H1 (cell line): ENCODE measurements around the gene NLRP12. TPM values are rescaled to one million over a fixed set of nuclear protein-coding genes. Genes with fewer than 3 reads are reported as not detected.

ENCODE experiments used
- CTCF ChIA-PET: fragments of 300-600 bp; sonication (Branson Sonifier 250); formaldehyde crosslinking; loops from one replicate; lab custom pipeline; 2021; ENCODE audit not compliant: partially characterized antibody; lab: Charles Lee
- POLR2A ChIA-PET: fragments of 300-600 bp; sonication (Branson Sonifier 250); formaldehyde crosslinking; loops from one replicate; lab custom pipeline; 2021; ENCODE audit warnings: inconsistent platforms; ENCODE audit not compliant: partially characterized antibody; lab: Charles Lee
- DNase-seq, 2 experiments: peaks; one replicate each; pipeline versions ENCODE4 v3.0.0 to v3.0.0-alpha.2; 2010 to 2022; ENCODE audit warnings: low spot score in 2 of 2, low read depth in 1 of 2, mixed read lengths in 1 of 2
- FAIRE-seq: peaks from 2 replicates; lab custom pipeline; 2011; peaks lifted over from hg19 to GRCh38; lab: Jason Lieb, UNC
- H2AFZ ChIP-seq: 2 replicates; pipeline ENCODE4 v1.8.1; 2012; ENCODE audit warnings: low read length, inconsistent platforms
- H2AK5ac ChIP-seq: 2 replicates; pipeline ENCODE4 v1.6.1; 2013; ENCODE audit warnings: low read depth, low read length
- H2BK120ac ChIP-seq: replicated peaks from 2 replicates; pipeline ENCODE3; 2013; ENCODE audit warnings: low read depth, low read length, inconsistent platforms
- H2BK12ac ChIP-seq: 2 replicates; pipeline ENCODE4 v1.6.1; 2013; ENCODE audit warnings: low read depth, low read length
- H2BK15ac ChIP-seq: 2 replicates; pipeline ENCODE4 v1.6.1; 2013; ENCODE audit warnings: low read length
- H2BK20ac ChIP-seq: 2 replicates; pipeline ENCODE4 v1.6.1; 2013; ENCODE audit warnings: low read length
- H2BK5ac ChIP-seq: 2 replicates; pipeline ENCODE4 v1.6.1; 2013; ENCODE audit warnings: low read depth, low read length
- H3K14ac ChIP-seq: 2 replicates; pipeline ENCODE4 v1.6.1; 2013; ENCODE audit warnings: inconsistent platforms; ENCODE audit not compliant: insufficient read length
- H3K18ac ChIP-seq: 2 replicates; pipeline ENCODE4 v1.6.1; 2013; ENCODE audit warnings: low read length; ENCODE audit errors: extremely low read depth
- H3K23ac ChIP-seq: 2 replicates; pipeline ENCODE4 v1.6.1; 2013; ENCODE audit warnings: inconsistent platforms; ENCODE audit not compliant: insufficient read length
- H3K23me2 ChIP-seq: 2 replicates; pipeline ENCODE4 v1.6.1; 2013; ENCODE audit warnings: low read depth, low read length
- H3K27ac ChIP-seq: 2 replicates; pipeline ENCODE4 v1.6.1; 2011; ENCODE audit warnings: low read depth, low read length, inconsistent platforms
- H3K27me3 ChIP-seq, 4 experiments: replicated peaks in 1 of 4; 1 replicate in 1 of 4; 2 replicates in 3 of 4; pipeline versions ENCODE4 v1.6.1 to v1.8.1; 2011 to 2013; ENCODE audit warnings: low read length in 3 of 4, mild to moderate bottlenecking in 3 of 4, inconsistent platforms in 2 of 4, mixed read lengths in 2 of 4, moderate library complexity in 1 of 4; ENCODE audit not compliant: control insufficient read depth in 3 of 4, insufficient read depth in 3 of 4; ENCODE audit errors: extremely low read depth in 1 of 4
- H3K36me3 ChIP-seq, 4 experiments: 2 replicates each; pipeline versions ENCODE4 v1.6.1 to v1.8.1; 2011 to 2013; ENCODE audit warnings: mild to moderate bottlenecking in 4 of 4, low read length in 3 of 4, moderate library complexity in 2 of 4, control low read depth in 1 of 4, inconsistent platforms in 1 of 4; ENCODE audit not compliant: insufficient read depth in 4 of 4, control insufficient read depth in 2 of 4
- H3K4ac ChIP-seq: replicated peaks from 2 replicates; pipeline ENCODE3; 2013; ENCODE audit warnings: low read length, low read depth, mixed read lengths, inconsistent platforms; ENCODE audit not compliant: insufficient read length
- H3K4me1 ChIP-seq, 4 experiments: replicated peaks in 1 of 4; 1 replicate in 1 of 4; 2 replicates in 3 of 4; pipeline versions ENCODE4 v1.6.1 to v1.8.1; 2011 to 2013; ENCODE audit warnings: low read length in 3 of 4, inconsistent platforms in 2 of 4, mixed read lengths in 1 of 4; ENCODE audit not compliant: insufficient read depth in 4 of 4, control insufficient read depth in 3 of 4
- H3K4me2 ChIP-seq, 2 experiments: 2 replicates each; pipeline versions ENCODE4 v1.6.1 to v1.8.1; 2011 to 2013; ENCODE audit warnings: low read depth in 2 of 2, low read length in 2 of 2, control low read depth in 1 of 2, inconsistent platforms in 1 of 2, mild to moderate bottlenecking in 1 of 2; ENCODE audit not compliant: insufficient read depth in 1 of 2
- H3K4me3 ChIP-seq, 4 experiments: fragments of 200-600, 300-600 bp in 1 of 4; sonication (generic), shearing (Covaris generic), sonication (Bioruptor Twin) in 1 of 4; 2 replicates each; pipeline versions ENCODE4 v1.5.1 to v1.8.1; 2011 to 2016; ENCODE audit warnings: low read length in 4 of 4, low read depth in 3 of 4, control low read depth in 2 of 4, inconsistent platforms in 2 of 4, mild to moderate bottlenecking in 2 of 4, mixed read lengths in 1 of 4, moderate library complexity in 1 of 4; ENCODE audit not compliant: insufficient read depth in 2 of 4; ENCODE audit errors: extremely low read depth in 1 of 4
- H3K56ac ChIP-seq: replicated peaks from 2 replicates; pipeline ENCODE3; 2013; ENCODE audit warnings: low read depth, mild to moderate bottlenecking, mixed read lengths, low read length, inconsistent platforms; ENCODE audit not compliant: insufficient read length
- H3K79me1 ChIP-seq: 2 replicates; pipeline ENCODE4 v1.6.1; 2013; ENCODE audit warnings: low read depth, low read length, control low read depth
- H3K79me2 ChIP-seq, 2 experiments: 2 replicates each; pipeline versions ENCODE4 v1.6.1 to v1.8.1; 2012 to 2013; ENCODE audit warnings: low read length in 2 of 2, mild to moderate bottlenecking in 2 of 2, inconsistent platforms in 1 of 2; ENCODE audit not compliant: insufficient read depth in 2 of 2, control insufficient read depth in 1 of 2
- H3K9ac ChIP-seq, 4 experiments: replicated peaks in 1 of 4; 1 replicate in 1 of 4; 2 replicates in 3 of 4; pipeline versions ENCODE4 v1.6.1 to v1.8.1; 2011 to 2013; ENCODE audit warnings: low read depth in 3 of 4, low read length in 3 of 4, control low read depth in 2 of 4, mild to moderate bottlenecking in 2 of 4, moderate library complexity in 2 of 4, inconsistent platforms in 1 of 4; ENCODE audit errors: extremely low read depth in 1 of 4
- H3K9me3 ChIP-seq, 2 experiments: 2 replicates each; pipeline versions ENCODE4 v1.6.1 to v1.8.1; 2012 to 2013; ENCODE audit warnings: mild to moderate bottlenecking in 2 of 2, moderate library complexity in 2 of 2, control low read depth in 1 of 2, inconsistent platforms in 1 of 2, low read depth in 1 of 2, low read length in 1 of 2, mixed read lengths in 1 of 2; ENCODE audit not compliant: insufficient read depth in 2 of 2
- H4K20me1 ChIP-seq, 2 experiments: replicated peaks in 1 of 2; 2 replicates each; pipeline versions ENCODE3 to v1.8.1; 2011 to 2013; ENCODE audit warnings: inconsistent platforms in 2 of 2, low read length in 2 of 2, mild to moderate bottlenecking in 1 of 2; ENCODE audit not compliant: insufficient read depth in 2 of 2, control insufficient read depth in 1 of 2
- H4K5ac ChIP-seq: 2 replicates; pipeline ENCODE4 v1.6.1; 2013; ENCODE audit warnings: low read length, low read depth, mixed read lengths, inconsistent platforms; ENCODE audit not compliant: insufficient read length
- H4K8ac ChIP-seq: 2 replicates; pipeline ENCODE4 v1.8.0; 2013; ENCODE audit warnings: mild to moderate bottlenecking, moderate library complexity, low read length, inconsistent platforms; ENCODE audit not compliant: insufficient read depth; ENCODE audit errors: extremely low read depth
- H4K91ac ChIP-seq: replicated peaks from 2 replicates; pipeline ENCODE3; 2013; ENCODE audit warnings: low read length, mixed read lengths, inconsistent platforms; ENCODE audit not compliant: insufficient read length
- BACH1 ChIP-seq: IDR thresholded peaks from 2 replicates; pipeline ENCODE4 v1.6.1; 2012; ENCODE audit warnings: low read length, improper control_type of control experiment
- BRCA1 ChIP-seq: IDR thresholded peaks from 2 replicates; pipeline ENCODE4 v1.6.1; 2012; ENCODE audit warnings: low read depth, low read length, improper control_type of control experiment
- CEBPB ChIP-seq: IDR thresholded peaks from 2 replicates; pipeline ENCODE4 v1.6.1; 2012; ENCODE audit warnings: low read depth, low read length
- EGR1 ChIP-seq: IDR thresholded peaks from 2 replicates; pipeline ENCODE4 v1.6.1; 2011; ENCODE audit warnings: low read depth, low read length, borderline replicate concordance
- EZH2 ChIP-seq: fragments of 200-600 bp; sonication (generic); IDR thresholded peaks from 2 replicates; pipeline ENCODE4 v1.7.1; 2012; ENCODE audit warnings: low read depth, mild to moderate bottlenecking, moderate library complexity, low read length, inconsistent platforms; ENCODE audit not compliant: severe bottlenecking
- GABPA ChIP-seq: IDR thresholded peaks from 2 replicates; pipeline ENCODE4 v1.6.1; 2011; ENCODE audit warnings: mild to moderate bottlenecking, low read length, moderate library complexity, borderline replicate concordance; ENCODE audit not compliant: insufficient read depth
- HDAC6 ChIP-seq: IDR thresholded peaks from one replicate; pipeline ENCODE4 v1.7.1; 2012; ENCODE audit warnings: low read depth, mild to moderate bottlenecking, inconsistent platforms, low read length, moderate library complexity
- JUN ChIP-seq: IDR thresholded peaks from 2 replicates; pipeline ENCODE4 v1.6.1; 2011; ENCODE audit warnings: low read depth, mild to moderate bottlenecking, improper control_type of control experiment, low read length
- PHF8 ChIP-seq: fragments of 200-600 bp; sonication (generic); conservative IDR thresholded peaks from 2 replicates; pipeline ENCODE4 v1.7.1; 2012; ENCODE audit warnings: low read depth, mild to moderate bottlenecking, inconsistent platforms, low read length, moderate library complexity
- TBP ChIP-seq: IDR thresholded peaks from 2 replicates; pipeline ENCODE4 v1.6.1; 2011; ENCODE audit warnings: low read depth, low read length, improper control_type of control experiment
- TCF12 ChIP-seq: IDR thresholded peaks from 2 replicates; pipeline ENCODE4 v1.6.1; 2011; ENCODE audit warnings: low read depth, mild to moderate bottlenecking, low read length
- TEAD4 ChIP-seq: IDR thresholded peaks from 2 replicates; pipeline ENCODE4 v1.6.1; 2012; ENCODE audit warnings: low read depth, low read length, inconsistent platforms, mixed read lengths
- ZNF274 ChIP-seq: IDR thresholded peaks from 2 replicates; pipeline ENCODE4 v1.7.0; 2012; ENCODE audit warnings: low read length, borderline replicate concordance; ENCODE audit errors: extremely low read depth
- WGBS, 2 experiments: shearing (Covaris generic) in 1 of 2; methylation state at CpG; one replicate each; pipeline versions ENCODE4 v1.1.6 to v1.1.7; 2013 to 2015; ENCODE audit warnings: low lambda C conversion rate in 2 of 2, mixed read lengths in 2 of 2, inconsistent platforms in 1 of 2, low coverage in 1 of 2, missing lambda C conversion rate in 1 of 2; ENCODE audit not compliant: insufficient replicate concordance in 2 of 2, insufficient coverage in 1 of 2, insufficient read length in 1 of 2; ENCODE audit errors: extremely low coverage in 1 of 2, missing lambda C conversion rate in 1 of 2; 5-methylcytosine and 5-hydroxymethylcytosine counted together
- polyA plus RNA-seq, 7 experiments: library from polyadenylated mRNA; depleted of rRNA in 3 of 7; stranded (reverse) in 5 of 7; unstranded in 2 of 7; fragments of >200 nt in 5 of 7; fragments of 200-250 nt in 2 of 7; gene quantifications; 1 replicate in 5 of 7; 2 replicates in 1 of 7; 4 replicates in 1 of 7; pipeline versions ENCODE4 v1.2.1 to v1.2.3, GENCODE V29; 2011 to 2013; ENCODE audit warnings: missing spikeins in 2 of 7, mixed read lengths in 2 of 7
- total RNA-seq: library from RNA; stranded (reverse); fragmentation: NEBNext Ultra II Directional; extraction: Animal tissue kit (Norgen Biotek cat#: 25700); gene quantifications from 2 replicates; pipeline ENCODE4 v1.2.1, GENCODE V29; 2021

Gene NLRP12
- total and polyA plus RNA-seq, 2 of the 8 experiments (the other 6 are each of a cell fraction or from before 2014, with no cell fraction given), result 1.0 to 1.8 TPM

- Histone ChIP-seq H3K23ac (no peak overlapping the region), H3K18ac (peak overlapping the region; percentile 68), H3K27me3 (no peaks in the 10 kb centered on the region), H2AFZ (no peak overlapping the region), H2BK15ac (no peak overlapping the region), H4K91ac (no peak overlapping the region), H3K56ac (no peak overlapping the region), H3K36me3 (peaks cover 0 to 6% (median 0%) of the 10 kb centered on the region in 4 experiments; a peak in 1 of 8 replicates), H4K8ac (no peak overlapping the region), H3K79me1 (no peaks in the 10 kb centered on the region), H3K4me2 (no peak overlapping the region; a peak in 1 of 4 replicates), H3K27ac (no peak overlapping the region), H3K23me2 (no peaks in the 10 kb centered on the region), H4K20me1 (no peaks in the 10 kb centered on the region), H2BK20ac (peak overlapping the region; percentile 92; the same call in 1 of the 2 replicates), H2BK12ac (peak overlapping the region; percentile 94), H2AK5ac (peak overlapping the region; percentile 95; the same call in 1 of the 2 replicates), H3K9ac (no peak overlapping the region), H3K4ac (no peak overlapping the region), H3K9me3 (peaks cover 10 to 19% of the 10 kb centered on the region in 2 experiments; a peak in 3 of 4 replicates), H2BK120ac (peak overlapping the region; percentile 8), H3K79me2 (no peaks in the 10 kb centered on the region), H2BK5ac (peak overlapping the region; percentile 84; the same call in 1 of the 2 replicates), H4K5ac (peak overlapping the region; percentile 1), H3K4me1 (peaks cover 0 to 12% (median 4%) of the 10 kb centered on the region in 4 experiments; a peak in 5 of 7 replicates), H3K4me3 (no peak overlapping the region), H3K14ac (no peak overlapping the region)
- no peak for DNase-seq
- CTCF ChIA-PET, result interaction anchor here (0.6 to 1.5 kb wide), 3 partner anchors 11 to 62 kb away, joined by 3 to 5 read pairs (median 3); no protein-coding TSS in a partner anchor
- WGBS, 2 experiments, result 73% methylated on average over 11 of the region's 11 CpGs; no CpG with 5 or more reads in 1 of the 2 experiments
- FAIRE-seq, result no peak
- POLR2A ChIA-PET, result interaction anchor here (0.6 to 6.0 kb wide), 4 partner anchors 11 to 331 kb away, joined by 3 to 31 read pairs (median 4); no protein-coding TSS in a partner anchor
- TF ChIP-seq JUN (no peak), TEAD4 (no peak), EZH2 (no peak), EGR1 (no peak), ZNF274 (no peak), BRCA1 (no peak), GABPA (no peak), BACH1 (no peak), TCF12 (no peak), HDAC6 (no peak), PHF8 (no peak), CEBPB (no peak), TBP (no peak)
Observed at GRCh38 chr19:53785196-53785889, 38.8 kb downstream of the NLRP12 start.
